Thyroid gland (tissue), 4 donors: ENCODE measurements around the gene CD22. TPM values are rescaled to one million over a fixed set of nuclear protein-coding genes. Genes with fewer than 3 reads are reported as not detected.

Source experiments
- DNase-seq, 2 donors: peaks; one replicate each; pipeline ENCODE4 v3.0.0-alpha.2; 2019
- H3K27ac ChIP-seq, 3 donors: fragments of 200-600 bp; sonication (generic); 1 replicate in 2 of 3; 2 replicates in 1 of 3; pipeline ENCODE4 v1.5.1; 2016 to 2019; ENCODE audit warnings: mild to moderate bottlenecking in 1 of 3, moderate library complexity in 1 of 3
- H3K27me3 ChIP-seq: fragments of 200-600 bp; sonication (generic); one replicate; pipeline ENCODE4 v1.5.1; 2019
- H3K36me3 ChIP-seq, 2 donors: fragments of 200-600 bp; sonication (generic); one replicate each; pipeline ENCODE4 v1.5.1; 2016 to 2019
- H3K4me1 ChIP-seq, 2 donors: fragments of 200-600 bp; sonication (generic); one replicate each; pipeline ENCODE4 v1.5.1; 2017 to 2019
- H3K4me3 ChIP-seq, 3 donors: fragments of 200-600 bp; sonication (generic); replicated peaks in 1 of 3; 1 replicate in 2 of 3; 2 replicates in 1 of 3; pipeline ENCODE4 v1.5.1; 2016; ENCODE audit warnings: mild to moderate bottlenecking in 1 of 3
- H3K9me3 ChIP-seq: fragments of 200-600 bp; sonication (generic); one replicate; pipeline ENCODE4 v1.5.1; 2017
- CTCF ChIP-seq, 6 experiments: fragments of 200-600 bp in 3 of 6; fragments of 450-650 bp in 3 of 6; sonication (generic) in 3 of 6; IDR thresholded peaks; one replicate each; pipeline ENCODE4 v1.5.1; 2016 to 2019; ENCODE audit warnings: antibody characterized with exemption in 6 of 6, mild to moderate bottlenecking in 2 of 6, inconsistent platforms in 1 of 6, moderate library complexity in 1 of 6
- POLR2A ChIP-seq, 2 donors: fragments of 450-650 bp; IDR thresholded peaks; one replicate each; pipeline ENCODE4 v1.6.1; 2017; ENCODE audit warnings: antibody characterized with exemption in 2 of 2, mild to moderate bottlenecking in 2 of 2, moderate library complexity in 1 of 2
- WGBS, 2 donors: methylation state at CpG; one replicate each; pipeline ENCODE4 v1.1.5; 2017; 5-methylcytosine and 5-hydroxymethylcytosine counted together
- intact Hi-C: fragments of 100-400 bp; cut with DNase I; formaldehyde crosslinking; loops from one replicate; pipeline ENCODE4 v1.15.1; 2023
- total RNA-seq, 4 donors: library from RNA; depleted of rRNA; stranded (reverse); fragments of >200 nt; gene quantifications; one replicate each; pipeline ENCODE4 v1.2.3, GENCODE V29; 2016

Gene CD22
- total RNA-seq, 4 donors from 2014 or later, result 0.68 to 18.4 (median 2.0) TPM

GRCh38 chr19:35307931-35308330 lies 21.1 kb upstream of the CD22 start:
- TF ChIP-seq POLR2A (IDR thresholded peaks at IDR 0.05) (no peak), CTCF (IDR thresholded peaks at IDR 0.05) (no peak)
- DNase-seq, result no peak
- Histone ChIP-seq H3K9me3 (no peaks in the 10 kb centered on the region), H3K36me3 (no peaks in the 10 kb centered on the region), H3K4me3 (no peak overlapping the region), H3K4me1 (peaks cover 11 to 39% of the 10 kb centered on the region in 2 donors), H3K27me3 (no peaks in the 10 kb centered on the region), H3K27ac (peak overlapping the region in 2 of 3 donors; percentile 25 to 59)
- intact Hi-C loops, result no loop called here
- 58 to 70% methylated on average over 10 of the region's 10 CpGs for WGBS, 2 donors

- Histone ChIP-seq H3K4me3 (no peak overlapping the region), H3K27ac (peak overlapping the region in 2 of 3 donors; percentile 40 to 59), H3K27me3 (no peaks in the 10 kb centered on the region), H3K9me3 (no peaks in the 10 kb centered on the region), H3K4me1 (peaks cover 11 to 43% of the 10 kb centered on the region in 2 donors), H3K36me3 (no peaks in the 10 kb centered on the region)
- DNase-seq, result no peak
- intact Hi-C loops, result no loop called here
- TF ChIP-seq CTCF (IDR thresholded peaks at IDR 0.05) (no peak), POLR2A (IDR thresholded peaks at IDR 0.05) (no peak)
- 80 to 86% methylated on average over 7 of the region's 7 CpGs for WGBS, 2 donors
Observed at GRCh38 chr19:35308910-35309309, 20.1 kb upstream of the CD22 start.

- H3K9me3 ChIP-seq, result no peaks in the 10 kb centered on the region
- WGBS, 2 donors, result 43 to 45% methylated on average over 21 to 35 of the region's 47 CpGs
- H3K27ac ChIP-seq, result peak overlapping the region; percentile 40 to 59 (median 58)
- peaks cover 11 to 43% of the 10 kb centered on the region in 2 donors for H3K4me1 ChIP-seq
- no peak for TF ChIP-seq CTCF (IDR thresholded peaks at IDR 0.05)
- no peak for TF ChIP-seq POLR2A (IDR thresholded peaks at IDR 0.05)
- intact Hi-C loops, result no loop called here
- no peaks in the 10 kb centered on the region for H3K36me3 ChIP-seq
- no peaks in the 10 kb centered on the region for H3K27me3 ChIP-seq
- H3K4me3 ChIP-seq, result no peak overlapping the region
- DNase-seq, result peak; percentile 88 to 94
Observed at GRCh38 chr19:35309481-35310279, 19.3 kb upstream of the CD22 start.

GRCh38 chr19:35310331-35310730 lies 18.7 kb upstream of the CD22 start:
- Histone ChIP-seq H3K4me3 (no peak overlapping the region), H3K27ac (peak overlapping the region in 1 of 3 donors; percentile 59), H3K36me3 (no peaks in the 10 kb centered on the region), H3K9me3 (no peaks in the 10 kb centered on the region), H3K4me1 (peaks cover 11 to 43% of the 10 kb centered on the region in 2 donors), H3K27me3 (no peaks in the 10 kb centered on the region)
- DNase-seq, result no peak
- WGBS, 2 donors, result 84 to 100% methylated on average over 2 to 12 of the region's 12 CpGs
- TF ChIP-seq POLR2A (IDR thresholded peaks at IDR 0.05), result no peak
- TF ChIP-seq CTCF (IDR thresholded peaks at IDR 0.05), result no peak
- intact Hi-C loops, result no loop called here

GRCh38 chr19:35310811-35311465 lies 18.0 kb upstream of the CD22 start:
- Histone ChIP-seq H3K36me3 (no peaks in the 10 kb centered on the region), H3K4me1 (peaks cover 11 to 43% of the 10 kb centered on the region in 2 donors), H3K9me3 (no peaks in the 10 kb centered on the region), H3K27me3 (no peaks in the 10 kb centered on the region), H3K27ac (peak overlapping the region in 1 of 3 donors; percentile 17), H3K4me3 (no peak overlapping the region)
- intact Hi-C loops, result no loop called here
- TF ChIP-seq CTCF (IDR thresholded peaks at IDR 0.05), result no peak
- no peak for TF ChIP-seq POLR2A (IDR thresholded peaks at IDR 0.05)
- 90 to 98% methylated on average over 10 of the region's 10 CpGs for WGBS, 2 donors
- no peak for DNase-seq
